Measurements from ENCODE around the gene DYRK1A. TPM values are rescaled to one million over a fixed set of nuclear protein-coding genes. Genes with fewer than 3 reads are reported as not detected.

DYRK1A gene
- total and polyA plus RNA-seq, 2 donors from 2014 or later, result 14.5 to 78.0 TPM

- Histone ChIP-seq H3K9me3 (ENCODE audit: control insufficient read depth in 2 of 3, insufficient read depth in 1 of 3, low read length in 3 of 3) (no peaks in the 10 kb centered on the region), H3K4me3 (ENCODE audit: low read length in 3 of 3) (no peak overlapping the region), H3K27ac (ENCODE audit: low read depth in 2 of 2, low read length in 2 of 2) (no peak overlapping the region), H3K27me3 (ENCODE audit: control insufficient read depth, insufficient read depth, low read length) (no peaks in the 10 kb centered on the region), H3K36me3 (ENCODE audit: control insufficient read depth in 2 of 3, insufficient read depth in 3 of 3, low read length in 3 of 3) (peaks cover 0 to 16% (median 4%) of the 10 kb centered on the region in 3 donors), H3K4me1 (ENCODE audit: control insufficient read depth in 2 of 3, insufficient read depth in 2 of 3, low read depth in 1 of 3, low read length in 3 of 3) (peaks cover 0 to 6% (median 0%) of the 10 kb centered on the region in 3 donors), H3K9ac (ENCODE audit: low read length in 3 of 3) (no peak overlapping the region)
- TF ChIP-seq CTCF (IDR thresholded peaks at IDR 0.05; ENCODE audit: borderline replicate concordance, extremely low read depth, insufficient read depth), result no peak
- FAIRE-seq (no peak), DNase-seq (no peak)
- intact Hi-C loops (cut with DNase I), result no loop called here
Measured at GRCh38 chr21:37483776-37484175, 117.2 kb downstream of the DYRK1A start.

- peaks cover 0 to 22% (median 4%) of the 10 kb centered on the region in 3 donors for H3K36me3 ChIP-seq (ENCODE audit: control insufficient read depth in 2 of 3, insufficient read depth in 3 of 3, low read length in 3 of 3)
- DNase-seq, result no peak
- TF ChIP-seq CTCF (IDR thresholded peaks at IDR 0.05; ENCODE audit: borderline replicate concordance, extremely low read depth, insufficient read depth), result no peak
- no peaks in the 10 kb centered on the region for H3K27me3 ChIP-seq (ENCODE audit: control insufficient read depth, insufficient read depth, low read length)
- no peak overlapping the region for H3K27ac ChIP-seq (ENCODE audit: low read depth in 2 of 2, low read length in 2 of 2)
- H3K4me3 ChIP-seq (ENCODE audit: low read length in 3 of 3), result no peak overlapping the region
- intact Hi-C loops (cut with DNase I), result no loop called here
- FAIRE-seq, result no peak
- no peaks in the 10 kb centered on the region for H3K9me3 ChIP-seq (ENCODE audit: control insufficient read depth in 2 of 3, insufficient read depth in 1 of 3, low read length in 3 of 3)
- H3K9ac ChIP-seq (ENCODE audit: low read length in 3 of 3), result no peak overlapping the region
- no peaks in the 10 kb centered on the region for H3K4me1 ChIP-seq (ENCODE audit: control insufficient read depth in 2 of 3, insufficient read depth in 2 of 3, low read depth in 1 of 3, low read length in 3 of 3)
Measured at GRCh38 chr21:37484535-37485474, 118.2 kb downstream of the DYRK1A start.

GRCh38 chr21:37489553-37489952 is 123.0 kb downstream of the DYRK1A start:
- TF ChIP-seq CTCF (IDR thresholded peaks at IDR 0.05; ENCODE audit: borderline replicate concordance, extremely low read depth, insufficient read depth), result no peak
- no peaks in the 10 kb centered on the region for H3K27me3 ChIP-seq (ENCODE audit: control insufficient read depth, insufficient read depth, low read length)
- H3K9ac ChIP-seq (ENCODE audit: low read length in 3 of 3), result no peak overlapping the region
- H3K27ac ChIP-seq (ENCODE audit: low read depth in 2 of 2, low read length in 2 of 2), result no peak overlapping the region
- intact Hi-C loops (cut with DNase I), result no loop called here
- no peaks in the 10 kb centered on the region for H3K4me1 ChIP-seq (ENCODE audit: control insufficient read depth in 2 of 3, insufficient read depth in 2 of 3, low read depth in 1 of 3, low read length in 3 of 3)
- H3K36me3 ChIP-seq (ENCODE audit: control insufficient read depth in 2 of 3, insufficient read depth in 3 of 3, low read length in 3 of 3), result peaks cover 8 to 33% (median 10%) of the 10 kb centered on the region in 3 donors
- DNase-seq, result no peak
- no peaks in the 10 kb centered on the region for H3K9me3 ChIP-seq (ENCODE audit: control insufficient read depth in 2 of 3, insufficient read depth in 1 of 3, low read length in 3 of 3)
- no peak overlapping the region for H3K4me3 ChIP-seq (ENCODE audit: low read length in 3 of 3)
- no peak for FAIRE-seq

All from kidney (tissue), 14 donors.